CD4-positive, alpha-beta T cell treated with Interleukin-6 for 4 hours (primary cell): ENCODE results near the gene GTPBP6.
"Not testable (repeated sequence)": the region's sequence is repeated elsewhere in the genome, so short reads cannot be mapped to it uniquely, and the experiment has no call there.

Source experiments
- DNase-seq: peaks from one replicate; pipeline ENCODE4 v3.0.0-alpha.2; 2020; ENCODE audit warnings: mixed read lengths

The GTPBP6 gene

GRCh38 chrX:314781-315595 lies 3.6 kb downstream of the GTPBP6 start:
- no peak for DNase-seq

GRCh38 chrX:314049-314448 lies 4.5 kb downstream of the GTPBP6 start:
- no peak for DNase-seq

GRCh38 chrX:313546-313945 lies 5.0 kb downstream of the GTPBP6 start:
- DNase-seq: no peak

DNA sequence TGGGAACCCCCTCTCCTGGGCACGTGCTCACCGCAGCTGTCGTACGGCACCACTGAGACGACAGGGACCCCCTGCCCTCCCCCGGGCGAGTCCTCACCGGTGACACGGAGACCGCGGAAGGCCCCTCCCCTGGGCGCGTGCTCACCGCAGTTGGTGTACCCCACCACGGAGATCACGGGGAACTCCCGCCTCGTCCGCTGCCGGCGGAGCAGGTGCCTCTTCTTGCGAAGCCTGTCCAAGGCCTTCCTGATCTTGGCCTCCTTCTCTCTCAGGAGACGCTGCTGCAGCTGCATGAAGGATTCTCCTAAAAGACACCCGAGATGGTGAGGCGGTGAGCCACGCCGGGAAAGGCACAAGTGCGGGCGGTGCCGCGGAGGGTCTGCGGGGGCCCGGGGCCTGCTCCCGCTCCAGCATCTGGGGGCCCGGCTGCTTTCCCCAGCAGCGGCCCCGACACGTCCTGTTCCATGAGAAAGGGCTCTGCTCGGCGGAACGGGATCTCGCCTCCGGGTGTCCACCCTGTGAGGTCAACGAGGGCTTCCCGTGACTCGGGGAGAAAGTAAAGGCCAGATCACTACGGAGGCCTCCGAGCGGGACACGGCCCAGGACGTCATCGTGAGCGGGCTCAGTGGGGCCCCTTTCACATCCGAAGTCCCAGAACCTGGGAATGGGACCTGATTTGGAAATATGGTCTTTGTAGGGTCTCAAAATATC lies 5.8 kb downstream of the GTPBP6 start:
- DNase-seq: no peak

DNA sequence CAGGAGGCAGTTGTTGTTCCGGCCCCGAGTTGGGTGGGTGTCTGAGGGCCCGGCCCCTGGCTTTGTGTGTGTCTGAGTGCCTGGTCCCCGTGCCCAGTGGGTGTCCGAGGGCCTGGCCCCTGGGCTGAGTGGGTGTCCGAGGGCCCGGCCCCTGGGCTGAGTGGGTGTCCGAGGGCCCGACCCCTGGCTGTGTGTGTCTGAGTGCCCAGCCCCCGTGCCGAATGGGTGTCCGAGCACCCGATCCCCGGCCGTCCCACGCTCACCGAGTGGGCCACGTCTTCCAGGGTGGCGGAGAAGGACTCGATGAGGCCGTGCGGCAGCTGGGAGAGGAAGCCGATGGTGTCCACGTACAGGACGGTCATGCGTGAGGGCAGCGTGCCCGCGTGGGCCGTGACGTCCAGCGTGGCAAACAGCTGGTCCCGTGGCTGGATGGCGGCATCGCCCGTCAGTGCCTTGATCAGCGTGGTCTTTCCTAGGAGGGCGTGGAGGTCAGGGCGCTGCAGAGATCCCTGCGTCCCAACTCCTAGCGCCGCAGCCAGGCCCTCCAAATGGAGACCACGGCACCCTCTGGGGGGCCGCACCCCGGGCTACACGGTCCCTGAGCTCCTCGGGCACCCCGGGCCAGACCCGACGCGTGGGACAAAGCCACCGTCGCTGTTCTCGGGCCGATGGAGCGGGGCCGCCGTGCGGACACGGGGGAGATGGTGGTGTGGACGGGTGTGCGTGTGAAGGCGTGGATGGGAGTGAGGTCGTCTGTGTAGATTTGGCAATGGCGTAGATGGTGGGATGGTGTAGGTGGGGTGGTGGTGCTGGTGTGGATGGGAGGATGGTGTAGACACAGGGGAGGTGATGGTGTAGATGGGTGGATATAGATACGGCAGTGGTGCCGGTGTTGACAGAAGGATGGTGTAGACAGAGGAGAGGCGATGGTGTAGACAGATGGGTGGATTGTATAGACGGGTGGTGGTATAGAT lies 7.2 kb downstream of the GTPBP6 start:
- DNase-seq: no peak

GRCh38 chrX:310621-311155 lies 7.9 kb downstream of the GTPBP6 start:
- no peak for DNase-seq

DNA sequence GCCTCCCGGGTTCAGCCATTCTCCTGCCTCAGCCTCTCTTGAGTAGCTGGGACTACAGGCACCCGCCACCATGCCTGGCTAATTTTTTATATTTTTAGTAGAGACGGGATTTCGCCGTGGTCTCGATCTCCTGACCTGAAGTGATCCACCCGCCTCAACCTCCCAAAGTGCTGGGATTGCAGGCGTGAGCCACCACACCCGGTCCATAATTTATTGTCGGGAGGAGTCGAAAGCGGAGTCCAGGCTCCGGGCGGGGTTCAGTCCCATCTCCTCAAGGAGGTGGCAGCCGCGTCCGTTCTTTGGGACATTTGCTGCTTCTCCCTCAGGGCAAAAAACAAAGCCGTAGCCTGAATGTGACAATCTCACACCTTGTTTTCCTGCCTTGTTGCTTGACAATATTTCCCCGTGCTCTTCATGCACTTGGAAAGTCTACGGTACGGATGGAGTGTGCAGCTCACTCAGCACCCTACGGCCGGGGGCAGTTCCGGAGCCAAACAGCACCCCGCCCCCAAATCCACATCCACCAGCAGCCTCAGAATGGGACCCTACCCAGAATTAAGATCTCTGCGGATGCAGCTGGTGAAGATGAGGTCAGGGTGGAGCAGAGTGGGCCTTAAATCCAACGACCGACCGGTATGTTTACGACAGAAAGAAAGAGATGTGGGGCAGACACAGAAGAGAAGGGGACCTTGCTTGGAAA lies 9.6 kb downstream of the GTPBP6 start:
- no peak for DNase-seq

DNA sequence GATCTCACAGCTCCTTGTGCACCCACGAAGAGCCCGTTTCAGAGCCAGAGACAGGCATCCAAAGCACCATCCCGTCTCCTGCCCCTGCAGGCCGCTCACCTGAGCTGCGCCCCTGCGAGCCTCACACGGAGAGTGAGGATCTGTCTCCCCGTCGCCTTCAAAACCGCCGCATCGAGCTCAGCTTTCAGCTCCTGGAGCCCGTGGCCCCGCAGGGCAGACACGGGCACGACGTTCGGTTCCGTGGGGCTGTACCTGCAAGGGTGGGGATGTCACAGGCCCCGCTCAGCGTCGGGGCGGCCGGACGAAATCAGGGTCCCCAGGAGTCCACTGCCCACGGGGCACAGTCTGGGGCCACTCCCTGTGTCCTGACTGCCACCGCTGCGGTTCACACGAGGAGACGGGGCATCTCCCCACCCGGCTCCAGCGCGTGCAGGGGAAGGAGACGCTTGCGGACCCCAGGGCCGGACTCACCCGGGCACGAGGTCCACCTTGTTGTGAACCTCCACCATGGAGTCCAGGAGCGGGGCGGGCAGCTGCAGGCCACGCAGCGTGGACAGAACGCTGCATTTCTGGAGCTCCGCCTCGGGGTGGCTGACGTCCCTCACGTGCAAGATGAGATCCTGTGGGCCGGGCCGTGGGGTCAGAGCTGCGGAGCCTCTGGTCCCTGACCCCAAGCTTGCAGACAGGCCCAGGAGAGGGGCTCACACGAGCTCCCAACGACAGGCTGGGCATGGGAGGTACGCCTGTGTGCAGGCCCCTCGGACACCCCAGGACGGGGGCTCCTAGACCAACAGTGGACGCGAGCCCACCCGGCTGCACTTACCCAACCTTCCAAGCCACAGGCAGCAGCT lies 11.1 kb downstream of the GTPBP6 start:
- no peak for DNase-seq

DNA sequence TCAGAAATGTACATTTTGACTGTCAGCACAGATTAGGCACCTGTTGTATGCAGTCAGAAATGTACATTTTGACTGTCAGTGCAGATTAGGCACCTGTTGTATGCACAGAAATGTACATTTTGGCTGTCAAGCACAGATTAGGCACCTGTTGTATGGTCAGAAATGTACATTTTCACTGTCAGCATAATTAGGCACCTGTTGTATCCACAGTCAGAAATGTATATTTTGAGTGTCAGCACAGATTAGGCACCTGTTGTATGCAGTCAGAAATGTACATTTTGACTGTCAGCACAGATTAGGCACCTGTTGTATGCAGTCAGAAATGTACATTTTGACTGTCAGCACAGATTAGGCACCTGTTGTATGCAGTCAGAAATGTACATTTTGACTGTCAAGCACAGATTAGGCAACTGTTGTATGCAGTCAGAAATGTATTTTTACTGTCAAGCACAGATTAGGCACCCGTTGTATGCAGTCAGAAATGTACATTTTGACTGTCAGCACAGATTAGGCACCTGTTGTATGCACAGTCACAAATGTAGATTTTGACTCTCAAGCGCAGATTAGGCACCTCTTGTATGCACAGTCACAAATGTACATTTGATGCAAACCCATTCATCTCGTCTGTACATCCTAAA lies 11.9 kb downstream of the GTPBP6 start:
- DNase-seq: not testable (repeated sequence)

DNA sequence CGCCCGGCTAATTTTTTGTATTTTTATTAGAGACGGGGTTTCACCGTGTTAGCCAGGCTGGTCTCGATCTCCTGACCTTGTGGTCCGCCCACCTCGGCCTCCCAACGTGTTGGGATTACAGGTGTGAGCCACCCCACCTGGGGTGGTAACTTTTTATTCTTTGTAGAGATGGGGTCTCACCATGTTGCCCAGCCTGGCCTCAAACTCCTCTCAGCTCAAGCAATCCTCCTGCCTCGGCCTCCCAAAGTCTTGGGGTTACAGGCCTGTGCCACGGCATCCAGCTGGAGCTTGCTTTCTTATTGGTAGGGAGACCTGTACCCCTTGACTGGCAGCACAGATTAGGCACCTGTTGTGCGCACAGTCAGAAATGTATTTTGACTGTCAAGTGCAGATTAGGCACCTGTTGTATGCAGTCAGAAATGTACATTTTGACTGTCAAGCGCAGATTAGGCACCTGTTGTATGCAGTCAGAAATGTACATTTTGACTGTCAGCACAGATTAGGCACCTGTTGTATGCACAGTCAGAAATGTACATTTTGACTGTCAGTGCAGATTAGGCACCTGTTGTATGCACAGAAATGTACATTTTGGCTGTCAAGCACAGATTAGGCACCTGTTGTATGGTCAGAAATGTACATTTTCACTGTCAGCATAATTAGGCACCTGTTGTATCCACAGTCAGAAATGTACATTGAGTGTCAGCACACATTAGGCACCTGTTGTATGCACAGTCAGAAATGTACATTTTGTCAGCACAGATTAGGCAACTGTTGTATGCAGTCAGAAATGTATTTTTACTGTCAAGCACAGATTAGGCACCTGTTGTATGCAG lies 12.6 kb downstream of the GTPBP6 start:
- not testable (repeated sequence) for DNase-seq

DNA sequence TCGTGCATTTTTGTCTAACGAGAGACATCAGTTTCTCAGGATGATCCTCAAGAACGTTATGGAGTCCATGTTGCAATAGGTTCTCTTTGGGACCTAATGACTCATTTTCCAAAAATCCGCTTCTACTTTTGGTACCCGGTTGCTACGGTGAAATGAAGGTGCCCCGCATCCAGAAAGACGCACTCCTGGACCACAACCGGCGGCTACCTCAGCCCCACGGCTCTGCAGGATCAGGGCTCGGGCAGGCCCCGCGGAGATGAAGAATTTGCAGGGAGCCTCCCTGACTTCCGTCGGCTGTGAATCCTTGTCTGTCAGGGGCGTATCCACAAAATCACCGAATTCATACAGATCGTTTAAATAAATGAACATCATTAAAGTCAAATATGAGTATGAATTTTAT lies 15.6 kb downstream of the GTPBP6 start:
- no peak for DNase-seq

GRCh38 chrX:300334-300733 lies 18.3 kb downstream of the GTPBP6 start:
- no peak for DNase-seq

DNA sequence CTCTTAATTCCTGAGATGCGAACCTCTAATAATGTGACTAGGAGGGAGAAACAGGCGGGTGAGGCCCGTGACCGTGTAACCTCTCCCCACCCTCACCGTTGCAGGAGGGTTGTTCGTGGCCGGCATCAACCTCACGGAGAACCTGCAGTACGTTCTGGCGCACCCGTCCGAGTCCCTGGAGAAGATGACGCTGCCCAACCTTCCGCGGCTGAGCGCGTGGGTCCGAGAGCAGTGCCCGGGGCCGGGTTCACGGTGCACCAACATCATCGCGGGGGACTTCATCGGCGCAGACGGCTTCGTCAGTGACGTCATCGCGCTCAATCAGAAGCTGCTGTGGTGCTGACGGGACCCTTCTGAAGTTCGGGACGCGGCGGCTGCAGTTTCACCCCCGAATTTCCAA lies 19.6 kb downstream of the GTPBP6 start:
- no peak for DNase-seq

DNA sequence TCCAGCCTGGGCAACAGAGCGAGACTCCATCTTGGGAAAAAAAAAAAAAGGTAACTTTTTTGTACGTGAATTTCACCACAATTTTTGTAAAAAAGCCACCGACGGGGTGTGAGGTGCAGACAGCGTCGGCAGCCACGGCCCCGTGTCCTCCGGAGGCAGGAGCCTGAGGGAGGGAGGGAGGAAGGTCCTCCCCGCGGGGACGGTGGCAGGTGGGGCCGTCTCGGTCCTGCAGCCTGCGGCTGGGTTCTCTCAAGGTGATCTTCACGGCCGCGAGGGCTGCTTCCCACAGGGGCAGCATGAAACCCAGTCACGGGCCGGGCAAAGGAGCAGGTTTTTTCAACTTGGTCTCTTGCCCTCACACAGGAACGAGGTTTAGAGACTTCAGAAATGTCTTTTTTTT lies 23.5 kb downstream of the GTPBP6 start:
- no peak for DNase-seq

DNA sequence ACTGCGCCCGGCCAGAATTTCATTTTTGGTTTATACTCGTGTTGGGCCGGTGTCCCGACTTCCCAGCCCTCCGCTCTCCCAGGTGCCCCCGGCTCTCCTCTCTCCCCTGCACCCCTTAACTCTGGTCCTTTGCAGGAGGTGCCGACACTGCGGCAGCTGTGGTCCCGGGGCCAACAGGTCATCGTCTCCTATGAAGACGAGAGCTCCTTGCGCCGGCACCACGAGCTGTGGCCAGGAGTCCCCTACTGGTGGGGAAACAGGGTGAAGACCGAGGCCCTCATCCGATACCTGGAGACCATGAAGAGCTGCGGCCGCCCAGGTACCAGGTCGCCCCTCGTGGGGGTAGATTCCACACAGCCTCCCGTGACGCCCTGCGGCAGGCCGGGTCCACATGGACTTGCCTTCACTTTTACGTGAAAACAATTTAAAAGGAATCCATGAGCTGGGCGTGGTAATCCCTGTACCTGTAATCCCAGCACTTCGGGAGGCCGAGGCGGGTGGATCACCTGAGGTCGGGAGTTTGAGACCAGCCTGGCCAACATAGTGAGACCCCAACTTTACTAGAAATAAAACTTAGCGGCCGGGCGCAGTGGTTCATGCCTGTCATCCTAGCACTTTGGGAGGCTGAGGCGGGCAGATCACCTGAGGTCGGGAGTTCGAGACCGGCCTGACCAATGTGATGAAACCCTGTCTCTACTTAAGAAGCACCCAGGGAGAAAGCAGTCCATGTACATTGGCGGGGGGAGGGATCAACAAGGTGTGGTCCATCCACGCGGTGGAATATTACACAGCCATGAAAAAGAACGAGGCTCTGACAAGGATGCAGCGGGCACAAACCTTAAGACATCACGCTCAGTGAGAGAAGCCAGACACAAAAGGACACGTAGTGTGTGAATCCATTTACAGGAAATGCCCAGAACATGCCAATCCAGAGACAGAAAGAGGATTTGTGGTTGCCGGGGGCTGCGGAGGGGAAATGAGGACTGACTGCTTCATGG lies 25.4 kb downstream of the GTPBP6 start:
- no peak for DNase-seq

DNA sequence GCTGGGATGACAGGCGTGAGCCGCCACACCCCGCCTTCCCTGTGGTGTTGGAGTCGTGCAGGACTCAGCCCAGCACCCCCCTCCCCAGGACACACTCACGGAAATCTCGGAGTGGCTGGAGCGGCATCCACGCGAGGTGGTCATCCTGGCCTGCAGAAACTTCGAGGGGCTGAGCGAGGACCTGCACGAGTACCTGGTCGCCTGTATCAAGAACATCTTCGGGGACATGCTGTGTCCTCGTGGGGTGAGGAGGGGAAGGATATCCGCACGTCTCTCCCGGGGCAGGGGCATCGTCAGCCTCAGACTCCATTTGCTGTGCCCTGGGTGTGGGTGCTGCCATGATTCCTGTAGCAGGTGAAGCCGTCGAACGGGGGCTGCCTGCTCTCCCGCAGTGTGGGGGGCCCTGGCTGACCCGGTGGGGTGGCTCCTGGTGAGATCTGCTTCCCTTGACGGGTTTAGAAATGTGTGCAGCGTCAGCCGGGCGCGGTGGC lies 27.1 kb downstream of the GTPBP6 start:
- no peak for DNase-seq

DNA sequence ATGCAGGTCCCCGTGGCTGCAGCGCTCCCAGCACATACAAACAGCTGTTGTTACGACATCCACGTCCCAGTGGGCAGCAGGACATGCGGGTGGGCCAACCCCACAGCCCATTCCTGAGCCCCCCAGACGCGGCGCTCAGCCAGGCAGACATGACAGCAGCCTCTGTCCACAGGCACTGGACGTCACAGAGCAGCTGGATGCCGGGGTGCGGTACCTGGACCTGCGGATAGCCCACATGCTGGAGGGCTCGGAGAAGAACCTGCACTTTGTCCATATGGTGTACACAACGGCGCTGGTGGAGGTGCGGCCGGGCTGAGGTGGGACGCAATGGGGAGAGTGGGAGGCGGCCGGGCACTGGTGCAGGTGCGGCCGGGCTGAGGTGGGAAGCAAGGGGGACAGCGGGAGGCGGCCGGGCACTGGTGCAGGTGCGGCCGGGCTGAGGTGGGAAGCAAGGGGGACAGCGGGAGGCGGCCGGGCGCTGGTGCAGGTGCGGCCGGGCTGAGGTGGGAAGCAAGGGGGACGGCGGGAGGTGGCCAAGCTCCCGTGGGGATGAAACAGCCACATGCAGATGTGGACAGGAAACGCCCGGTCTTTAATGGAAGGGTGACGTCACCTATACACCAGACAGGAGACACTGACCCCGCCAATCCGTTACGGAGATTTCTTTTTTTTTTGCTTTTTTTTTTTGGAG lies 28.0 kb downstream of the GTPBP6 start:
- no peak for DNase-seq

DNA sequence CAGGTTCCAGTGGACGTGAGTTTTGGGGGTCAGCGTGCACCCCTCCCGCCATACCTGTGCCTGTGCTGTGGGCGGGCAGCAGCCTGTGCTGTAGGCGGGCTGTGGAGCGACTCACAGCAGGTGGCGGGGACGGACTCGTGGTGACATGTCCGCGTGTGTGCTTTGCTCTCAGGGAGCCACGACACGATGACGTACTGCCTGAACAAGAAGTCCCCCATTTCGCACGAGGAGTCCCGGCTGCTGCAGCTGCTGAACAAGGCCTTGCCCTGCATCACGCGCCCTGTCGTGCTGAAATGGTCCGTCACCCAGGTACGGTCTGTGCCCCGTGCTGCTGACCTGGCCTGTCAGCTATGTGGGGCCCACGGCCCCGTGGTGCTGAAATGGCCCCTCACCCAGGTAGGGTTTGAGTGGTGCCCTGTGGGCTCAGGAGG lies 30.0 kb downstream of the GTPBP6 start:
- no peak for DNase-seq
